Measurements from ENCODE around the gene MOGAT2.
"Not testable (repeated sequence)": the region's sequence is repeated elsewhere in the genome, so short reads cannot be mapped to it uniquely, and the experiment has no call there.

MOGAT2 gene

DNA sequence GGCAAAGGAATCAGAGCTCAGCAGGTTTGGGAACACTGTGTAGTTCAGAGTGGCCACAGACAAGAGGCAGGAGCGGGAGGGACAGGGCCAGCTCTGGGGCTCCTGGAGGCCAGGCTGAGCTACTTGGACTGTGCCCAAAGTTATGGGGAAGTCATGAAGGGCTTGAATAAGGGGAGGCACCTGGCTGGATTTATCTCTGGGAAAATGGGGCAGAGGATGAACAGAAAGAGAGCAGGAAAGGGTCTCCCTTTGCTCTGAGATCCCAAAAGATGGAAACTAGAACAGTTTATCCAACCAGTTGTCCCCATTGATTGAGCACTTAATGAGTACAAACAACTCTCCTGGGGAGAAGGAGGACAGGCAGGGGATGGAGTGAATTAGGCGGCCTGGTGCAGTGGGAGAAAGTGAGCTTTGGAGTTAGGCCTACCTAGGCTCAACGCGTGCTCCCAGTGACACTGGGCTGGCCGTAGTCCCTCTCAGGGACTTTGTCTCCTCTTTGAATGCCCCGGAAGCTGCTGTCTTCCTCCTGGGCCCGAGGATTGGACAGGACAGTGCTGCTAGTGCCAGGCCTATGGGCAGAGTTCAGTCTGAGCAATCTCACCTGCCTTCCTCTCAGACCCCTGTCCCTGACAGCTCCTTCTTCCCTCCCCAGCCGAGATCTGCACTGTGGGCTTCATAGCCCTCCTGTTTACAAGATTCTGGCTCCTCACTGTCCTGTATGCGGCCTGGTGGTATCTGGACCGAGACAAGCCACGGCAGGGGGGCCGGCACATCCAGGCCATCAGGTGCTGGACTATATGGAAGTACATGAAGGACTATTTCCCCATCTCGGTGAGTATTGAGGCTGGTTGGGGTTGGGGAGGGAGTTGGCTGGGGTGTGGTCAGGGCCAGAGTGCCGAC lies 2.0 kb downstream of the MOGAT2 start:
- no peak for DNase-seq

DNA sequence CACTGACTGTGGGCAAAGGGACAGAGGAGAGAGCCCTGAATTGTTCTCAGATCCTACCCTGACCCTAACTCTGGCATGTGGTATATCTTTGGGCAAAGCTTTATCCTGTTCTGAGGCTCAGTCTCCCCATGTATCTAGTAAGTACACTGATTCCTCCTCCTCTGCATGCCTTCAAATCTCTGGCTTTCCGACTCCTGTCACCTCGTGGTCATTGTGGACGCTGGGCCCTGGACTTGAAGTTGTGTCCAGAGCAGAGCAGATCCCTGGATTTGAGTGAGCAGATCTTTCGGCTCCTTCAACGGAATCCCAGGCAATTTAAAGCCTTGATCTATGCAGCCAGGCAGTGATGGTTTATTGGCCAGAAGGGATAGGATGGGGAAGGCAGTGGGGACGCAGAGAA lies 3.0 kb downstream of the MOGAT2 start:
- no peak for DNase-seq

DNA sequence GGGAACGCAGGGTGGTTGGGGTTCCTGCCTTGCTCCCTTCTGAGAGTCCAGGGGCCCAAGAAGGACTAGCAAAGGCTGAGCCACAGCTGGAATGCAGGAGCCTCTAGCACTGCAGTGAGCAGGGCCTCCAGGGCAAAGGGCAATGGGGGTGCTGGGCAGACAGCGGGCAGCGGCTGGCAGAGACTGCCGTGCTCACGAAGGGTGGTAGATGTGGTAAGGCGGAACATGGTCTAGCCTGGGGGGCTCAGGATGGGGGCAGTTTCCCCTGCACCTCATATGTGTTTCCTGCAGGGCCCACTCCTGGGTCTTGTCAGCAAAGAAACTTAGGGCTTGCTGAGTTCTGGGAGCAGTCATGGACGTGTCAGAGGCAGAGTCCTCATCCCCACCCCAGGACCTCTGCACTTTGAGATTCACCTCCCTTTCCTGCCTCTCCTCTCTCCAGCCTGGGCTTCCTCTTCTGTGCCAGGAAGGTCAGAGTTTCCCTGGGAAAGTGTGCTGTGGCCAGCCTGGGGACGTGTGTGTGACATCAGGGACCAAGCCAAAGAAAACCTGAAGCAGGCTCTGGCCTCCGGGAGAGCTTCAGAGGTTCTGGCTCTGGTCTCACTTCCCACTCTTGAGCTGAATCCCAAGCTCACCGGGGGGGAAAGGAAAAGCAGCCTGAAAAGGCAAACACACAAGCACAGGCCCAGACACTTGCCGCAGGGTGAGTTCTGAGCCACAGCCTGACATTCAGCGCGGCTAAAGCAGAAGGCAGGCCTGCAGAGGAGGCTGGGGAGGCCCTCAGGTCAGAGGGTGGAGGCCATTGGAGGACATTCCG lies 4.4 kb downstream of the MOGAT2 start:
- no peak for DNase-seq

DNA sequence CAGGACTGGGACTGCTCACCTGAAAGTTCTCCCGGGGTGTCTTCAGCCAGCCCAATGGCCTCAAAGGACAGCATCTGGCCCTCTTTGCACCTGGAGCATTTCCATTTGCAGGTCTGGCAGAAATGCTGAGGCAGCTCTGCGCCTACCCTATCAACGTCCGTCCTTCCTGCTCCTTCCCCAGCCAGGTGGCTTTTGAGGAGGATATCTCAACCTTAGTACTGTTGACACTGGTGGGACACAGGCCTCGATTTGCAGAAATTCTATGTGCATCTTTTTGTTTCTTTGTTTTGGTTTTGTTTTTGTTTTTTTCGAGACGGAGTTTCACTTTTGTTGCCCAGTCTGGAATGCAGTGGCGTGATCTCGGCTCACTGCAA lies 5.0 kb downstream of the MOGAT2 start:
- no peak for DNase-seq

DNA sequence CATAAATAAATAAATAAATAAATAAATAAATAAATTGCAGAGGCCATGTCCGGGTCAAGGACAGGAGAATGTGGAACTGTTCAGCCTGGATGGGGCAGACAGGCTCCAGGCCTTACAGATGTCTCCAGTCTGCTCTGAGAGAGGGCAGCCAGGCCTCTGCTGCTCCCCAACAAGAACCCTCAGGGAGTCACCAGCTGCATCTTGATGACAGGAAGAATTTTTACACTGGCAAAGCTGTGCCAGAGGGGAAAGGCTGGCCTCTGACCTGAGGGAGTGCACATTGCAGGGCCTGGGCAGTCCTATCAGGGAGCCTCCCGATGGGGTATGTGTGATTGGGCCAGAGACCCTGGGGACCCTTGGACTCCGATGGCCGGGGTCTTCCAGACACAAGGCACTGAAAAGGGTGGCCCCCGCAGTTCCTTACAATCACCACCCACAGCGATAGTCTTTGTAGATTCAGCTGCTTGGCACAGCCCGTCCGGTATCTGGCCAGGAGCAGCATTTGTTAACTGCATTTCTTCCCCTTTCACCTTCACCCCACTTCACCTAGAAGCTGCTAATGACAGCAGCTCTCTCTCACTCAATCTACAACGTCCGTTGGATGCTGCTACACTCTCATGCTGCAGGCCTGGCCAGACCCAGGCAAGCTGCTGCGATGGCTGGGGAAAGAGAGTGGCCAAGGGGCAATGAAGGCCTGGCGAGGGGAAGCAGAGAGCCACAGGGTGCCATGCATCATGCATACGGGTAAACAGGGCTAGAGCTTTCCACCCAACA lies 8.1 kb downstream of the MOGAT2 start:
- no peak for DNase-seq

DNA sequence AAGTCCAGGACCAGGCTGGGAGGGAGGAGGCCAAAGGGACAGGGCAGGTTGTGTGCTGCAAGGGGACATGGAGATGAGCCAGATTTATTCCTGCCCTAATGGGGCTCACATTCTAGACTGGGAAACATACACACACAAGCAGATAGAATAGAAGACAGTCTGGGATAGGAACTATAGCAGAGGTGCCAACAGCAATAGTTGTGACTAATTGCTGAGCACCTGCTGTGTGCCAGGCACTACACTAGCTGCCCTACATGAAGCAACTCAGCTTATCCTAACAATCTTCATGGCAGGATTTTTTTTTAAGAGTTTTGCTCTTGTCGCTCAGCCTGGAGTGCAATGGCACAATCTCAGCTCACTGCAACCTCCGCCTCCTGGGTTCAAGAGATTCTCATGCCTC lies 11.4 kb downstream of the MOGAT2 start:
- DNase-seq = no peak

DNA sequence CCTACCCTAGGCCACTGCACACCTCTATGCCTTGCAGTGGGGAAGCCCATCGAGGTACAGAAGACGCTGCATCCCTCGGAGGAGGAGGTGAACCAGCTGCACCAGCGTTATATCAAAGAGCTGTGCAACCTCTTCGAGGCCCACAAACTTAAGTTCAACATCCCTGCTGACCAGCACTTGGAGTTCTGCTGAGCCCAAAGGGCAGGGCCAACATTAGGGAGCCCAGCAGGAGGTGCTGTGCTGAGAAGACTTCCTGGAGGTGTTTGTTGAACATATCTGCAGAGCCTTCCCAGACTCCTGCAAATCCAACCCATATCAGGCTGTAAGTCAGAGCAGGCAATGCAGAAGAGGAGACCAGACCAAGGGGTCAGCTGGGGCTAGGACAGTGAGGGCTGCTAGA lies 13.5 kb downstream of the MOGAT2 start:
- no peak for DNase-seq

DNA sequence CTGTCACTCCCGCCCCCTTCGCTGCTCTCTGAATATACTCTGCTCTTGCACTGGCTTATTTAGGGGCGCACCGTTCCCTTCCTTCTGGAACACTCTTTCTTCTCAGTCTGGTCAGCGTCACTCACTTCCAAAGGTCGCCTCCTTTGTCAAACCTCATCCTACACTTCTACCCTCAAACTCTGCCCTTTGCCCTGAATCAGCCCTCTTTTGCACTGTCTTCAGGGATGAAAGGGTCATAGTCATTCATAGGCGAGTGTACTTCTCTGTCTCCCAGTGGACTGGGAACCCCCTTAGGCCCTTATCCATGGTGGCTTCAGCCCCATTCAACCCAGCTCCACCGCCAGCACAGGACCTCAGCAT lies 15.4 kb downstream of the MOGAT2 start:
- DNase-seq = no peak

DNA sequence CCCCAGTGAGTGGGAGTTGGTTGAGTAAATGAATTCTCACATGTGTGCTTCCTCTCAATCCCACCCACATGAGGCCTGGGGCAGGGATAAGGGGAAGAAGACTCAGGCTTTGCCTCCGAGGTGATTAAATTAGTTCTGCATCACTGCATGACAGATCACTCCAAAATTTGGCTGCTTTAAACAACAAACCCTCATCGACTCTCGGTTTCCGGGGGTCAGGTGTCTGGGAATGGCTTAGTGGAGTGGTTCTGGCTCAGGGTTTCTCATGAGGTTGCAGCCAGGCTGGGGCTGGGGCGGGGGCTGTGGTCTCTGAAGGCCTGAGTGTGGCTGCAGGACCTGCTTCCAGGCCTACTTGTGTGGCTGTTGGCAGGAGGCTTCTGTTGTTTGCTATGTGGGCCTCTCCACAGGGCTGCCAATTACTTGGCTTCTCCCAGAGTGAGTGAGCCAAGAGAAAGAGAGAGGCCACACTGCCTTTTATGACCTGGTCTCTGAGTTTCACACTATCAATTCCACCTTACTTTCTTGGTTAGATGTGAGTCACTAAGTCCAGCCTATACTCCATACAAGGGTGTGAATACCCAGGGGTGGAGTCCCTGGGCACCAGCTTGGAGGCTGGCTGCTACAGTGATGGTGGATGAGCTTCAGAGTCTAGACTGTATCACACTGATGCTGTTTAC lies 15.9 kb downstream of the MOGAT2 start:
- no peak for DNase-seq

DNA sequence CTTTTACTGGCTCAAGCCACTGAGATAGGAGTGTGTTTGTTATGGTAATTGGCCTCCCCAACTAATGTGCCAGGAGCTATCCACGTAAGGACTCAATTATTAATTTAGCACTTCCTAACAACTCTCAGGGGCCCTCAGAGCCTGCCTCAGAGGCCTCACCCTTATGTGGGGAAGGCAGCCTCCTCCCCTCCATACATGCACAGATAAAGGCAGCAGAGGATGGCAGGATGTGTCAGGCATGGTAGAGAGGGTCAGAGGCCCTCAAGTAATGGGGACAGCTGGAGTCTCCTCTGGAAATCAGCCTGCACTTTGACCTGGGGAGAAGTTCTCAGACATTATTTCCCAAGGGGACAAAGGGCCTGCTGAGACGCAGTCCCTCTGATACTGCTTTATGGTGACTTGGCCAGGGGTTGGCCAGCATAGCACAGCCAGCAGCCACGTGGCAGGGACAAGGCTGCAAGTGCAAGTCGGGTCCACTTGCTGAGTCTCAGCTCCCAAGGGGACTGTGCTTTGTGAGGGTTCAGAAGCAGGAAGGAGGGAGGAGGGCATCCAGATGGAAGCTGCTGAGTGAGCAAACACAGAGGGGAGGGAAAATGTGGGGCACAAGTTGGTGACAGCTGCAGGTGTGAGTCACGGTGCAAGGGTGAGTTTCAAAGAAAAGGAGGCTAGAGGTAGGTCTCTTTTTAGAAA lies 17.0 kb downstream of the MOGAT2 start:
- no peak for DNase-seq

DNA sequence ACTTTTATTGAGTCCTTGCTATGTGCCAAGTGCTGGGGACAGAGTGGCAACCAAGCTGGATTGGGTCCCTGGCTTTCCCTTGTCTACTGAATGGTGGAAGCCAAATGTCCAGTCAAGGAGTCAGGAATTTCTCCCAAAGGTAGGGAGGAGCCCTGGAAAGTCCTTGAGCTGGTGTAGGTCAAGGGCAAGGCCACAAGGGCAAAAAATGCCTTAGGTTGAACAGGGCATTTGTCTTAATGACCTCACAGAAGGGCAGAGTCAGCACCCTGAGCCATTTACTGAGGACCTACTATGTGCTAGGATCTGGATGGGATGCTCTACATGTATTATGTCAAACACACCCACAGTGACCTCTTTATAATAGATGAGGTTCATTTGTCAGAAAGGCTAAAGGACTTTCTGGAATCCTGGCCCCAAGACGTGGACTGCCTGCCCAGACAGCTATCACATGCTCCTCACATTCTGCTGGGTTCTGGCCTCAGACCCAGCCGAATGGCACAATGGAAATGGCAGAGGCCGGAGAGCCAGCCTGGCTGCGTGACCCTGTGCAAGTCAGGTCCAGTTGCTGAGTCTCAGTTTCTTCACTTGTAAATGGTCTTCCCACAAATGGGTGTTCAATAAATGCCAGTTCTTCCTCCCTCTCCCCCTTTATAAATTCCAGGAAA lies 17.7 kb downstream of the MOGAT2 start:
- DNase-seq = no peak

DNA sequence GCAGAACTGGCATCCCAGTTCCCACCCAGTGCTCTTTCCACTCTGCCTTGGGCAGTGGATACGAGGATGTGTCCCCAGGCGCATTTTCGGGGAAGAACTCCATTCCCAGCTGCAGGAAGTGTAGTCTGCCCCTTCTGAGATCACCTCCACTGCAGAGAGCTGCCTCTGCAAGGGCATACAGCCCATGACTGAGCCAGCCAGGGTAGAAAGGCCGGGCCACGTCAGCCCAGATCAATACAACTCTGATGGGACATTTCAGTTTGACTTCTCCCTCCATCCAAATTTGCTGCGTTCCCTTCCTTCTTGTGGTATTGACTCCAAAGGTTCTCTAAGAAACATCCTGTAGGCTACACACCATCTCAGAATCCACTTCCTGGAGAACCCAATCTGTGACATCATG lies 19.7 kb downstream of the MOGAT2 start:
- DNase-seq = no peak

DNA sequence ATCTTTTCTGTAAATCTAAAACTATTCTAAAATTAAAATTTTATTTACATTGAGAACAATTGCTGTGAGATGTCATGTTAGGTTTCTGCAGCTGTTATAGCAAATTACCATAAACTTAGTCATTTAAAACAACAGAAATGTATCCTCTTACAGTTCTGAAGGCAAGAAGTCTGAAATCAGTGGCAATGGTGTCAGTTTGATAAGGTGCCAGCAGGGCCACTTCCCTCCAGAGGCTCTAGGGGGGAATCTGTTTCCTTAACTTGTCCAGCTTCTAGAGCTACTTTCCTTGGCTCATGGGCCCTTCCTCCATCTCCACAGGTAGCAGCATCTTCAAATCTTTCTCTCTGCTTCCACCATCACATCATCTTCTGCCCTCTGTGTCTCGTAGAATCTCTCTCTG lies 23.0 kb downstream of the MOGAT2 start:
- no peak for DNase-seq

DNA sequence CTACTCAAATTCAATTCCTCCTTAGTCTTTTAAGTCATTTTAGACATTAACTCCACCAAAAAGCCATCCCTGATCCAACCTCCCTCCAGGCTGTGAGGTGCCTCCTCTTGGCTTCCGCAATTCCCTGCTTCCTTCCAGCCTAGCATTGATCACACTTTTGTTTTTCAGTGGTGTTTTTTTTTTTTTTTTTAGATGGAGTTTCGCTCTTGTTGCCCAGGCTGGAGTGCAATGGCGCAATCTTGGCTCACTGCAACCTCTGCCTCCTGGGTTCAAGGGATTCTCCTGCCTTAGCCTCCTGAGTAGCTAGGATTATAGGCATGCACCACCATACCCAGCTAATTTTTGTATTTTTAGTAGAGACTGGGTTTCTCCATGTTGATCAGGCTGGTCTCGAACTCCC lies 25.5 kb downstream of the MOGAT2 start:
- DNase-seq = not testable (repeated sequence)

DNA sequence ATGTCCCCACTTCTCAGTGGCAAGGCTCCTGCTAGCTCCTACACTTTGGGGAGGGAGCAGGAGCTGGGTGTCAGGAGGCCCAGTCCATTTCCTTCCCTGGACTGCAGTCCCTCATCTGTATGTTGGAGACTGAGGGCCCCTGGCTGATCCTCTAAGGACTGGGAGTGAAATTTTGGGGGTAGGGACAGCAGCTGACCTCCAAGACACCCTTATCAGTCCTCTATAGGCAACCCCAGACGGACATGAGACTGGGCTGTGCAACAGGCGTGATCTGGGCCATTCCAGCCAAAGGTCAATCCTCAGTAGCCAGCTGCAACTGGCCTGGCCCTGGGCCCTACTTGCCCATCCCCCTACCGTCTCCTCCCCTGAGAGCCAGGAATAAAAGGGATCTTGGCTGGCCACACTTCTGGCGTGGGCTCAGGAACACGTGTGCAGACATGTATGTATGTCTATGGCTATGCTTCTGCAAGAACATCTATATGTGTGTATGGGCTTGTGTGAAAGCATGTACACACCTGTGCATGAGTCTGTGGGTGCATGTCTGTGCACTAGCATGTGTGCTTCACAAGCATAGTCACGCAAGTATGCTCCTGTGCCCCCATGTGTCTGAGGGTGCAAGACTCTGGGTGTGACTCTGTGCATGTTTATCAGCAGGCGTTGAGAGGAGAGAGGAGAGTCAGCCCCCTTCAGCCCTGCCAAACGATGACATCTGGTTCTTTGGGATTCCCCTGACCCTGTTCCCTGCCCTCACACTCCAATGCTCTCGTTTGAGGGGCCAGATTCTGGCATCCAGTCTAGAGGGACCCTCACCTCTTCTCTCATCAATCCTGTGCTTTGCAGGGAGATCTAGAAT lies 26.3 kb downstream of the MOGAT2 start:
- no peak for DNase-seq

DNA sequence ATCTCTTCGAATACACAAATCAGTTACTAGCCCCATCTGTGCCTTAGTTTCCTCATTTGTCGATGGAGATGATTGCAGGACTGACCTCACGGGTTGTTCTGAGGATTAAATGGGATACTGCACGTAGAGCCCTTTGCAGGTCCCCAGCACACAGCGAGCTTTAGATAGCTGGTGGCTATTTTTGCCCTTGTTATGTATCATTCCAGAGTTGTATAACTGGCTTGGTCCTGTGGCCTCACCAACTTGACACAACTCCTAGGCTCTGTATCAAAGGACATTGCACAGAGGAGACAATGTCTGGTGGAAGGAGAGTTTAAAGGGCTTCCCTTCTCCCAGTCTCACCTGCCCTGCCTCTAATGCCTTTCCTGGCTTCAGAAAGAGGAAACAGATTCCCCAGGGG lies 28.2 kb downstream of the MOGAT2 start:
- DNase-seq = no peak

DNA sequence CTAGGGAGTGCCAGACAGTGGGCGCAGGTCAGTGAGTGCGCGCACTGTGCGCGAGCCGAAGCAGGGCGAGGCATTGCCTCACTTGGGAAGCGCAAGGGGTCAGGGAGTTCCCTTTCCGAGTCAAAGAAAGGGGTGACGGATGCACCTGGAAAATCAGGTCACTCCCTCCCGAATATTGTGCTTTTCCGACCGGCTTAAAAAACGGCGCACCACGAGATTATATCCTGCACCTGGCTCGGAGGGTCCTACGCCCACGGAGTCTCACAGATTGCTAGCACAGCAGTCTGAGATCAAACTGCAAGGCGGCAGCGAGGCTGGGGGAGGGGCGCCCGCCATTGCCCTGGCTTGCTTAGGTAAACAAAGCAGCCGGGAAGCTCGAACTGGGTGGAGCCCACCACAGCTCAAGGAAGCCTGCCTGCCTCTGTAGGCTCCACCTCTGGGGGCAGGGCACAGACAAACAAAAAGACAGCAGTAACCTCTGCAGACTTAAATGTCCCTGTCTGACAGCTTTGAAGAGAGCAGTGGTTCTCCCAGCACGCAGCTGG lies 31.2 kb downstream of the MOGAT2 start:
- not testable (repeated sequence) for DNase-seq

DNA sequence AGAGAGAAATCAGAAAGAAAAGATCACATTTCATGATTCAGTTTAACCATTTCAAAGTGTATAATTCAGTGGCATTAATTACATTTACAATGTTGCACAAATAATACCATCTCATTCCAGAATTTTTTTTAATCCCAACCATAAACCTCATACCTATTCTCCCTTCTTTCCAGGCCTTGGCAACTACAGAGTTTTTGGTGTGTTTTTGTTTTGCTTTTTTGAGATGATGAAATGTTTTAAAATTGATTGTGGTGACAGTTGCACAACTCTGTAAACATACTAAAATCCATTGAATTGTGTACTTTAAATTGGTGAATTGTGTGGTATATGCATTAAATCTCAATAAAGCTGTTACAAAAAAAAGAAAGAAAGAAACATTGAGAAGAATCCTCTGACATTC lies 37.3 kb downstream of the MOGAT2 start:
- not testable (repeated sequence) for DNase-seq

DNA sequence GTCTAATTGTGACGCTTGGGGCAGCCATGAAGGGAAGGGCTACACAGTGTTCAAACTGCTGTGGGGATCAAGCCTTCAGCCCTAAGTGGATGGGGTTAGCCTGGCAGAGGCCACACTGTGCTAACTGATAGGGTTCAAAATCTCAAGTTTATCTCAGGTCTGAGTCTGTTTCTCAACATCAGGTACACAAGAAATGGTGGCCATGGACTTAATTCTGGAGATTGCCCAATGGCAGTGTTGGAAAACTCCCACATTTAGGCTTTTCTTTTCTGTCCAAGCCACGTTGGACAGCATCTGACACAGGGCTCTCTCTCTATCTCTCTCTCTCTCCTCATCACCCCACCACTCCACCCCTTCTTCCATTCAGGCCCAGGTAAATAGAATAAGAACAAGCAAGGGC lies 40.0 kb downstream of the MOGAT2 start:
- DNase-seq = no peak

DNA sequence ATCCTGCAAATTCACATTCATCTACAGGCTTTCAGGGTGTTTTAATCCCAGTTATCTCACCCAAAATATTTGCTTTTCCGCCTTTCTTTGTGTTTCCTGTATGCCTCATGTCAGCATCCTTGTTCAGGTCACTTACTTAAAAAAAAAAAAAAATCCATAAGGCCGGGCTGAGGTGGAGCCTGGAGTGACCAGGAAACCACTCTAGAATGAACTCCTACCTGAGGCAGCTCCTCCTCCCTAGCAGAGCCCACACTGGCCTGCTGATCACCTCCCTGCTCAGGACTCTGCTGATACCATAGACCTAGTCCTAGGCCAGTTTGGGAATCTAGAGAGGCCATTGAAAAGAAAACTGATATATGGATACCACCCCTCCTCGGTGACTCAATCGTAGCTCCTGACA lies 42.2 kb downstream of the MOGAT2 start:
- no peak for DNase-seq

Measured in NCI-H2081 (cell line).